Liver (tissue), 9 donors: ENCODE measurements around the gene ERGIC1. TPM values are rescaled to one million over a fixed set of nuclear protein-coding genes. Genes with fewer than 3 reads are reported as not detected.
A peak's percentile ranks its signal among the peaks of the same experiment; 100 is the strongest.
"Not testable (repeated sequence)": the region's sequence is repeated elsewhere in the genome, so short reads cannot be mapped to it uniquely, and the experiment has no call there.

Source experiments
- DNase-seq: peaks from one replicate; pipeline ENCODE4 v3.0.0-alpha.2; 2017; ENCODE audit warnings: low spot score
- H3K27ac ChIP-seq, 2 donors: one replicate each; pipeline ENCODE4 v1.7.0; 2013; ENCODE audit warnings: inconsistent platforms in 2 of 2, low read length in 2 of 2, control low read depth in 1 of 2, low read depth in 1 of 2, mild to moderate bottlenecking in 1 of 2
- H3K27me3 ChIP-seq, 4 donors: one replicate each; pipeline versions ENCODE4 v1.6.1 to v1.7.0; 2013; ENCODE audit warnings: low read length in 3 of 4, inconsistent platforms in 1 of 4, mild to moderate bottlenecking in 1 of 4, moderate library complexity in 1 of 4; ENCODE audit not compliant: control insufficient read depth in 4 of 4, insufficient read depth in 4 of 4
- H3K36me3 ChIP-seq, 4 donors: one replicate each; pipeline versions ENCODE4 v1.6.1 to v1.7.0; 2013; ENCODE audit warnings: low read length in 3 of 4, mild to moderate bottlenecking in 3 of 4, low read depth in 1 of 4, moderate library complexity in 1 of 4; ENCODE audit not compliant: control insufficient read depth in 4 of 4, insufficient read depth in 3 of 4
- H3K4me1 ChIP-seq, 4 donors: one replicate each; pipeline versions ENCODE4 v1.6.1 to v1.7.0; 2013; ENCODE audit warnings: low read length in 3 of 4, mild to moderate bottlenecking in 3 of 4, moderate library complexity in 1 of 4; ENCODE audit not compliant: control insufficient read depth in 4 of 4, insufficient read depth in 4 of 4
- H3K4me3 ChIP-seq, 3 donors: one replicate each; pipeline versions ENCODE4 v1.6.1 to v1.7.0; 2013; ENCODE audit warnings: low read length in 3 of 3, control low read depth in 1 of 3, low read depth in 1 of 3, mild to moderate bottlenecking in 1 of 3
- H3K9ac ChIP-seq, 2 donors: one replicate each; pipeline ENCODE4 v1.7.0; 2013; ENCODE audit warnings: low read length in 2 of 2, mild to moderate bottlenecking in 2 of 2, moderate library complexity in 2 of 2, control low read depth in 1 of 2, low read depth in 1 of 2
- H3K9me3 ChIP-seq, 4 donors: one replicate each; pipeline versions ENCODE4 v1.6.1 to v1.7.0; 2013; ENCODE audit warnings: low read length in 3 of 4; ENCODE audit not compliant: control insufficient read depth in 4 of 4
- CTCF ChIP-seq: fragments of 150-350 bp; IDR thresholded peaks from 2 replicates; pipeline ENCODE4 v1.5.1; 2017; ENCODE audit warnings: improper control_type of control experiment, low read depth, low read length; ENCODE audit not compliant: missing input control
- EGR1 ChIP-seq, 2 donors: IDR thresholded peaks; 2 replicates each; pipeline ENCODE4 v1.6.1; 2016 to 2018; ENCODE audit warnings: antibody characterized with exemption in 2 of 2, low read depth in 2 of 2
- FOXA2 ChIP-seq: IDR thresholded peaks from 2 replicates; pipeline ENCODE4 v1.6.1; 2016; ENCODE audit warnings: antibody characterized with exemption
- GABPA ChIP-seq, 2 donors: IDR thresholded peaks in 1 of 2; conservative IDR thresholded peaks in 1 of 2; 2 replicates each; pipeline ENCODE4 v1.6.1; 2016; ENCODE audit warnings: antibody characterized with exemption in 2 of 2, mild to moderate bottlenecking in 1 of 2, moderate library complexity in 1 of 2
- HNF4A ChIP-seq, 2 donors: conservative IDR thresholded peaks; 2 replicates each; pipeline ENCODE4 v1.6.1; 2016; ENCODE audit warnings: antibody characterized with exemption in 2 of 2, mild to moderate bottlenecking in 2 of 2
- JUND ChIP-seq, 2 donors: IDR thresholded peaks; 2 replicates each; pipeline ENCODE4 v1.6.1; 2016; ENCODE audit warnings: antibody characterized with exemption in 2 of 2
- MAX ChIP-seq: IDR thresholded peaks from 2 replicates; pipeline ENCODE4 v1.6.1; 2016; ENCODE audit warnings: antibody characterized with exemption
- NR2F2 ChIP-seq: IDR thresholded peaks from 2 replicates; pipeline ENCODE4 v1.6.1; 2016; ENCODE audit warnings: antibody characterized with exemption
- RAD21 ChIP-seq, 2 donors: IDR thresholded peaks; 2 replicates each; pipeline ENCODE4 v1.6.1; 2016; ENCODE audit warnings: antibody characterized with exemption in 2 of 2, mild to moderate bottlenecking in 2 of 2
- RXRA ChIP-seq, 2 donors: IDR thresholded peaks; 2 replicates each; pipeline ENCODE4 v1.6.1; 2017 to 2018; ENCODE audit warnings: antibody characterized with exemption in 2 of 2, mild to moderate bottlenecking in 1 of 2
- SP1 ChIP-seq: IDR thresholded peaks from 2 replicates; pipeline ENCODE4 v1.6.1; 2018; ENCODE audit warnings: antibody characterized with exemption, mild to moderate bottlenecking
- TAF1 ChIP-seq: conservative IDR thresholded peaks from 2 replicates; pipeline ENCODE4 v1.6.1; 2016; ENCODE audit warnings: antibody characterized with exemption, mild to moderate bottlenecking
- YY1 ChIP-seq: IDR thresholded peaks from 2 replicates; pipeline ENCODE4 v1.6.1; 2016; ENCODE audit warnings: antibody characterized with exemption, mild to moderate bottlenecking
- ZBTB33 ChIP-seq: IDR thresholded peaks from 2 replicates; pipeline ENCODE4 v1.6.1; 2016; ENCODE audit warnings: antibody characterized with exemption
- WGBS: extraction: QIAGEN DNeasy Blood & Tissue Kit; methylation state at CpG from one replicate; pipeline ENCODE4 v1.1.7; 2013; 5-methylcytosine and 5-hydroxymethylcytosine counted together
- polyA plus RNA-seq, 2 donors: library from polyadenylated mRNA; stranded (reverse) in 1 of 2; unstranded in 1 of 2; fragments of 200-250 nt in 1 of 2; fragments of >200 nt in 1 of 2; fragmentation: Nextera tagmentation in 1 of 2; extraction: Ambion mirVana in 1 of 2; gene quantifications; one replicate each; pipeline versions ENCODE4 v1.2.1 to v1.2.3, GENCODE V29; 2013 to 2015
- total RNA-seq, 2 donors: library from RNA; depleted of rRNA; stranded (reverse); fragments of >200 nt; gene quantifications; one replicate each; pipeline ENCODE4 v1.2.3, GENCODE V29; 2014
- donor health status: healthy.
- donor health status: healthy.
- donor health status: healthy.
- donor health status: healthy.
- donor health status: healthy.

ERGIC1 gene
- total and polyA plus RNA-seq, 4 donors: 45.4 to 155 (median 101) TPM

- no peak for TF ChIP-seq CTCF
These were observed 14.4 kb downstream of the ERGIC1 start (continued) for GRCh38 chr5:172848419-172848818.

- Histone ChIP-seq H3K4me1 (peaks cover 11 to 63% (median 23%) of the 10 kb centered on the region in 4 donors), H3K27ac (peak overlapping the region; percentile 38 to 54), H3K4me3 (no peak overlapping the region), H3K27me3 (no peaks in the 10 kb centered on the region), H3K36me3 (no peaks in the 10 kb centered on the region), H3K9me3 (no peaks in the 10 kb centered on the region), H3K9ac (no peak overlapping the region)
- 59% methylated on average over 15 of the region's 15 CpGs for WGBS
- TF ChIP-seq RXRA (IDR thresholded peaks at IDR 0.05) (peak in 1 of 2 donors; percentile 20), HNF4A (conservative IDR thresholded peaks at IDR 0.05) (no peak), SP1 (peak; percentile 24), GABPA (IDR thresholded peaks at IDR 0.05 in 1 of 2, conservative IDR thresholded peaks at IDR 0.05 in 1 of 2) (no peak)
- no peak for DNase-seq
These were observed 15.8 kb downstream of the ERGIC1 start for GRCh38 chr5:172849606-172850453.

GRCh38 chr5:172850454-172850797 is 16.4 kb downstream of the ERGIC1 start:
- Histone ChIP-seq H3K9ac (no peak overlapping the region), H3K9me3 (no peaks in the 10 kb centered on the region), H3K4me3 (no peak overlapping the region), H3K36me3 (no peaks in the 10 kb centered on the region), H3K4me1 (peaks cover 12 to 63% (median 26%) of the 10 kb centered on the region in 4 donors), H3K27me3 (no peaks in the 10 kb centered on the region), H3K27ac (peak overlapping the region; percentile 23 to 54)
- no peak for DNase-seq
- TF ChIP-seq RAD21 (IDR thresholded peaks at IDR 0.05) (no peak), RXRA (IDR thresholded peaks at IDR 0.05) (no peak), GABPA (IDR thresholded peaks at IDR 0.05 in 1 of 2, conservative IDR thresholded peaks at IDR 0.05 in 1 of 2) (no peak), ZBTB33 (no peak), YY1 (no peak), JUND (IDR thresholded peaks at IDR 0.05) (no peak), NR2F2 (no peak), MAX (no peak), EGR1 (IDR thresholded peaks at IDR 0.05; ENCODE audit: low read depth in 2 of 2) (no peak), FOXA2 (no peak), TAF1 (no peak), SP1 (no peak)
- 93% methylated on average over 6 of the region's 6 CpGs for WGBS

- not testable (repeated sequence) for DNase-seq, H3K27me3 ChIP-seq, H3K9me3 ChIP-seq, H3K36me3 ChIP-seq, H3K4me3 ChIP-seq, H3K9ac ChIP-seq
- peaks cover 14 to 65% (median 30%) of the 10 kb centered on the region in 4 donors for H3K4me1 ChIP-seq
- H3K27ac ChIP-seq: peak overlapping the region; percentile 92 to 96
- WGBS: 92% methylated on average over 9 of the region's 9 CpGs
These were observed 17.2 kb downstream of the ERGIC1 start for GRCh38 chr5:172851254-172851653.
